HG02870 (cell line): ENCODE data around the gene RASSF7.

Source experiments
- ATAC-seq: cut with Tn5 transposase; IDR thresholded peaks from one replicate; pipeline ENCODE4 v1.9.1; 2021; ENCODE audit warnings: mild to moderate bottlenecking, moderate library complexity; ENCODE audit not compliant: unreplicated experiment

RASSF7 gene

GRCh38 chr11:532527-532985, 28.2 kb upstream of the RASSF7 start:
- no peak for ATAC-seq

GRCh38 chr11:532986-533585, 27.7 kb upstream of the RASSF7 start:
- no peak for ATAC-seq

- no peak for ATAC-seq
These were observed 27.0 kb upstream of the RASSF7 start for GRCh38 chr11:533586-534395.

- no peak for ATAC-seq
These were observed 26.2 kb upstream of the RASSF7 start for GRCh38 chr11:534396-535209.

GRCh38 chr11:535210-535518, 25.6 kb upstream of the RASSF7 start:
- peak; percentile 7 for ATAC-seq

GRCh38 chr11:535519-536454, 25.0 kb upstream of the RASSF7 start, which contains the start of gene HRAS:
Gene HRAS, minus strand, starts transcription at chr11:535576.
- ATAC-seq, result peak; percentile 58

GRCh38 chr11:536841-537621, 23.7 kb upstream of the RASSF7 start, which contains the start of gene LRRC56:
Gene LRRC56, plus strand, starts transcription at chr11:537527. Its CDS starts 3,158 bp downstream, at chr11:540685.
- ATAC-seq, result peak; percentile 49

GRCh38 chr11:537622-538430, 22.9 kb upstream of the RASSF7 start:
- ATAC-seq, result no peak

GRCh38 chr11:538431-539051, 22.2 kb upstream of the RASSF7 start:
- no peak for ATAC-seq

GRCh38 chr11:539971-540481, 20.7 kb upstream of the RASSF7 start:
- ATAC-seq, result no peak

GRCh38 chr11:540583-541432, 20.0 kb upstream of the RASSF7 start:
- no peak for ATAC-seq

GRCh38 chr11:541433-541885, 19.3 kb upstream of the RASSF7 start:
- ATAC-seq, result no peak

GRCh38 chr11:544817-545166, 16.0 kb upstream of the RASSF7 start:
- no peak for ATAC-seq

- no peak for ATAC-seq
These were observed 15.6 kb upstream of the RASSF7 start for GRCh38 chr11:545171-545570.

- ATAC-seq, result no peak
These were observed 11.8 kb upstream of the RASSF7 start for GRCh38 chr11:548700-549603.

- no peak for ATAC-seq
These were observed 10.6 kb upstream of the RASSF7 start for GRCh38 chr11:550021-550745.
